ENCODE data around the gene UROD. TPM values are rescaled to one million over a fixed set of nuclear protein-coding genes. Genes with fewer than 3 reads are reported as not detected.

The UROD gene
- total RNA-seq = 10 to 100 TPM; 45.4 to 65.9 (median 57.2) TPM

DNA sequence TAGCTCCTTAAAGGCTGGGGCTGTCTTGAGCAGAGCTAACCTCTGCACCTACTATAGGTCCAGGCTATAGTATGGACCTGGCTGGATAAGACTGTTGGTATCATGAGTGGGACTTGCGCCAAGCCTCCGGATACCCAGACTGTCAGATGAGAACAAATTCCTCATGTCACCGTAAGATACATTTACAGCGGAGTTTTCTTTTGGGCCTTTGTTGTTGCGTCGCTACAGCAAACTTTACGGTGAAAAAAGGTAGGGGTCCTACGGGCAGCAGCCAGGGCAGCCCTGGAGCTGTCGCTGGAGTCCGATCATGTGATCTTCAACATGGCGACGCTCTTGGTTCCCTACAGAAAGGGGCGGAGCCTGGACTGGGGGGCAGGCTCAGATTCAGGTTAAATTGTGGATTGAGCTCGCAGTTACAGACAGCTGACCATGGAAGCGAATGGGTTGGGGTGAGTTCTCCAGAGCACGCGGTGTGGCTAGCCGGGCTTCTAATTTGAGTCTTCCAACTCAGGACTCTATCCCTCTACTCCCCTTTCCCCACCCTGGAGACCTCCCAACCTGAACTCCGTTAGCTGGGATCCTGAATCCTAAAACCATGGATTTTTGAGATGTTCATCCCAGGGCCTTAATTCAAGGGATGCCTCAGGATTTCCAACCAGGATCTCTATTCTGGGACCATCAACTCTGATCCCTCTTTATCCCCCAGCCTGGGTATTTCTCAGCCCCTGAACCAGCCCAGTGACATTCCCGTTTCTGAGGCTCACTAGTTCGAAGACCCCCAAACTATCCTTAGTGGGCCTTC lies at the start of gene UROD:
Gene UROD (plus strand): TSS at position 418 of the 802 bp plus-strand sequence. CDS start 12 bp downstream, at position 430.
- Histone ChIP-seq H3K27me3 (no peaks in the 10 kb centered on the region), H3K4me1 (peaks cover 56% of the 10 kb centered on the region), H3K9me3 (no peaks in the 10 kb centered on the region), H3K36me3 (peaks cover 38% of the 10 kb centered on the region), H3K4me3 (peak within 1 kb of the TSS; percentile 94), H3K27ac (peak within 1 kb of the TSS; percentile 90)
- 1% methylated on average over 16 of the region's 21 CpGs for WGBS
- peak; percentile 94 to 95 for DNase-seq (ENCODE audit: low spot score in 2 of 2)
- TF ChIP-seq POLR2A (IDR thresholded peaks at IDR 0.05) (peak in 1 of 2 donors; percentile 24), EP300 (IDR thresholded peaks at IDR 0.05) (no peak), POLR2AphosphoS5 (IDR thresholded peaks at IDR 0.05) (peak in 1 of 3 donors; percentile 31)
- TF ChIP-seq, protein P1, sequence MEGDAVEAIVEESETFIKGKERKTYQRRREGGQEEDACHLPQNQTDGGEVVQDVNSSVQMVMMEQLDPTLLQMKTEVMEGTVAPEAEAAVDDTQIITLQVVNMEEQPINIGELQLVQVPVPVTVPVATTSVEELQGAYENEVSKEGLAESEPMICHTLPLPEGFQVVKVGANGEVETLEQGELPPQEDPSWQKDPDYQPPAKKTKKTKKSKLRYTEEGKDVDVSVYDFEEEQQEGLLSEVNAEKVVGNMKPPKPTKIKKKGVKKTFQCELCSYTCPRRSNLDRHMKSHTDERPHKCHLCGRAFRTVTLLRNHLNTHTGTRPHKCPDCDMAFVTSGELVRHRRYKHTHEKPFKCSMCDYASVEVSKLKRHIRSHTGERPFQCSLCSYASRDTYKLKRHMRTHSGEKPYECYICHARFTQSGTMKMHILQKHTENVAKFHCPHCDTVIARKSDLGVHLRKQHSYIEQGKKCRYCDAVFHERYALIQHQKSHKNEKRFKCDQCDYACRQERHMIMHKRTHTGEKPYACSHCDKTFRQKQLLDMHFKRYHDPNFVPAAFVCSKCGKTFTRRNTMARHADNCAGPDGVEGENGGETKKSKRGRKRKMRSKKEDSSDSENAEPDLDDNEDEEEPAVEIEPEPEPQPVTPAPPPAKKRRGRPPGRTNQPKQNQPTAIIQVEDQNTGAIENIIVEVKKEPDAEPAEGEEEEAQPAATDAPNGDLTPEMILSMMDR (IDR thresholded peaks at IDR 0.05) = no peak

DNA sequence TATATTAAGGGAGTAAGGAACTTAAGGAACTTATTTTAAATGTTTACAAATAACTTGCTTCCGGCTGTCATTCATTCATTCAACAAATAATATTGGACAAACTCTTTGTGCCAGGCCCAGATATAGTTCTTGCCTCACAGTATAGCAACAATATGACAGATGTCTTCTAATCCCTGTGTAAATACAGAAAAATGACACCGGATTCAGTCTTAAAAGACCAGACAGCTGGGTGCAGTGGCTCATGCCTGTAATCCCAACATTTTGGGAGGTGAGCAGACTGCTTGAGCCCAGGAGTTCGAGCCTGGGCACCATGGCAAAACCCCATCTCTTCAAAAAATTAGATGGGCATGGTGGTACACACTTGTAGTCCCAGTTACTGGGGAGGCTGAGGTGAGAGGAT lies 49.3 kb upstream of the UROD start:
- Histone ChIP-seq H3K9me3 (no peaks in the 10 kb centered on the region), H3K4me1 (peaks cover 4% of the 10 kb centered on the region), H3K27ac (no peak overlapping the region), H3K36me3 (peaks cover 9% of the 10 kb centered on the region), H3K27me3 (no peaks in the 10 kb centered on the region), H3K4me3 (no peak overlapping the region)
- DNase-seq (ENCODE audit: low spot score in 2 of 2) = no peak
- TF ChIP-seq EP300 (IDR thresholded peaks at IDR 0.05) (no peak), POLR2A (IDR thresholded peaks at IDR 0.05) (no peak), POLR2AphosphoS5 (IDR thresholded peaks at IDR 0.05) (no peak)
- TF ChIP-seq, protein P1 (IDR thresholded peaks at IDR 0.05) = no peak
- whole genome bisulfite sequencing = 92% methylated on average over 3 of the region's 3 CpGs

DNA sequence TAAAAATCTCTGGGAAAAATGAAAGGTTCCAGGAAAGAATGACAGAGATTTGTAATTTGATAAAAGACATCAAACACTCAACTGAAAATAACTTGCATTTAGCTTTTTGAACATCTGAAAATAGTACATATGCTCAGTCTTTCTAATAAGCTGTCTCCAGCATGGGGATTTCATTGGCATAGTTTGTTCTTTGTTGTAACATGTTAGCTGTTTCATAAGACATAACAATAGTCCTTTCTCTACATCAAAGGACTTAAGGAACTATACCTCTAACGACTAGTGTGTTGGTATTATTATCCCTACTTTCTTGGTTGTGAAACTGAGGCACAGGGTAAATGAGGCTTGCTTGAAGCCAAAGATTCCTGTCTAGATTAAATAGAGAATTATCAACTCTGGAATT lies 47.7 kb upstream of the UROD start:
- no peaks in the 10 kb centered on the region for H3K9me3 ChIP-seq
- 56% methylated on average over 1 of the region's 1 CpG for WGBS
- no peak overlapping the region for H3K4me3 ChIP-seq
- H3K27me3 ChIP-seq = no peaks in the 10 kb centered on the region
- H3K36me3 ChIP-seq = no peaks in the 10 kb centered on the region
- DNase-seq (ENCODE audit: low spot score in 2 of 2) = no peak
- peaks cover 7% of the 10 kb centered on the region for H3K4me1 ChIP-seq
- no peak overlapping the region for H3K27ac ChIP-seq
- TF ChIP-seq EP300 (IDR thresholded peaks at IDR 0.05) = no peak
- TF ChIP-seq, protein P1 (IDR thresholded peaks at IDR 0.05) = no peak
- TF ChIP-seq POLR2AphosphoS5 (IDR thresholded peaks at IDR 0.05) = no peak
- no peak for TF ChIP-seq POLR2A (IDR thresholded peaks at IDR 0.05)

DNA sequence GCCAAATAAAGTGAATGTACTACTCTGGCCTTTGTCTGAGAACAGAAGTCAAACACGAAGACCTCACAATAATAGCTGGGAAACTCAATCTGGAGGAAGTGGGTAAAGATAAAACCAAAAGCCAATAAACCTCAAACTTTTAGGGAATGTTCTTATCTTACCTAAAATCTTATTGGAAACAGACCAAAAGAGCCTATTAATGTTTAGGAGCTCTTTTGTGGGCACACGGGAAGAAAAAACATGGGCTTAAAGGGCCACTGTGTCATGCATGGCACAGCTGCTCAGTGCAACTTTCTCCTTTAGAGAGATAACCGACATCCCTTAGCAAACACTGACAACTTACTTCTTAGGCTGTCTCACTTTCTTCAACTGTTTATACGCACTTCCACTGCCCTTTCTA lies 41.7 kb upstream of the UROD start:
- no peak overlapping the region for H3K4me3 ChIP-seq
- TF ChIP-seq EP300 (IDR thresholded peaks at IDR 0.05) (no peak), POLR2A (IDR thresholded peaks at IDR 0.05) (no peak), POLR2AphosphoS5 (IDR thresholded peaks at IDR 0.05) (no peak)
- TF ChIP-seq, protein P1 (IDR thresholded peaks at IDR 0.05) = no peak
- no peak overlapping the region for H3K27ac ChIP-seq
- peaks cover 5% of the 10 kb centered on the region for H3K4me1 ChIP-seq
- no peak for DNase-seq (ENCODE audit: low spot score in 2 of 2)
- H3K27me3 ChIP-seq = no peaks in the 10 kb centered on the region
- peaks cover 17% of the 10 kb centered on the region for H3K36me3 ChIP-seq
- 63% methylated on average over 4 of the region's 4 CpGs for WGBS
- no peaks in the 10 kb centered on the region for H3K9me3 ChIP-seq

DNA sequence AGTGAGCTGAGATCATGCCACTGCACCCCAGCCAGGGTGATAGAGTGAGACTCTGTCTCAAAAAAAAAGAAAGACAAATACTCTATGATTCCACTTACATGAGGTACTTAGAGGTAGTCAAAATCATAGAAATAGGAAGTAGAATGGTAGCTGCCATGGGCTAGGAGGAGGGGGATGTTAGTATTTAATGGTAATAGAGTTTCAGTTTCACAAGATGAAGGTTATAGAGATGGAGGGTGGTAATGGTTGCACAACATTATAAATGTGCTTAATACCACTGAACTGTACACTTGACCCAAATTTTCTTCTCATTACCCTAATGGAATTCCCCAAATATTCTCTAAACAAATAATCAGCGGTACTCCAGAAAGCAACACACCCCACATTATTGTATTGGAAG lies 38.4 kb upstream of the UROD start:
- 94% methylated on average over 1 of the region's 1 CpG for WGBS
- Histone ChIP-seq H3K9me3 (no peaks in the 10 kb centered on the region), H3K4me3 (no peak overlapping the region), H3K27me3 (no peaks in the 10 kb centered on the region), H3K27ac (no peak overlapping the region), H3K36me3 (peaks cover 48% of the 10 kb centered on the region), H3K4me1 (no peaks in the 10 kb centered on the region)
- TF ChIP-seq EP300 (IDR thresholded peaks at IDR 0.05) (no peak), POLR2AphosphoS5 (IDR thresholded peaks at IDR 0.05) (no peak), POLR2A (IDR thresholded peaks at IDR 0.05) (no peak)
- TF ChIP-seq, protein P1 (IDR thresholded peaks at IDR 0.05) = no peak
- DNase-seq (ENCODE audit: low spot score in 2 of 2) = no peak
